ENCODE data around the gene ARHGEF12.

DNA sequence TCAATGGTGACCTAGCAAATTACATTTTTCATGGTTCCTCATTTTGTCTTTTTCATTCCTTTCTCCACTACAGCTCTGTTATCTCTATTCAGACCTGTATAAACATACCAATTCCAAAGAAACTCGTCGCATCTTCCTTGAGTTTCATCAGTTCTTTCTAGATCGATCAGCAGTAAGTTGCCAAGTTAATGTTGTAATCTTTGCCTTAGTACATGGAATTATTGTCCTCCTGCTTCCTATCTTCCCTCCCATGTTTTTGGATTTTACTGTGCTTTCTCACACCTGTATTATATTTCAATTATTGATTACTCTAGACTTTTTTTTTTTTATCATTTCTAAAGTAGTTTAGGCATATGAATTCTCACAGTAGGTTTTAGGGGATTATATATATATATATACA is 105.8 kb downstream of the ARHGEF12 start:
- TF ChIP-seq, protein P1, sequence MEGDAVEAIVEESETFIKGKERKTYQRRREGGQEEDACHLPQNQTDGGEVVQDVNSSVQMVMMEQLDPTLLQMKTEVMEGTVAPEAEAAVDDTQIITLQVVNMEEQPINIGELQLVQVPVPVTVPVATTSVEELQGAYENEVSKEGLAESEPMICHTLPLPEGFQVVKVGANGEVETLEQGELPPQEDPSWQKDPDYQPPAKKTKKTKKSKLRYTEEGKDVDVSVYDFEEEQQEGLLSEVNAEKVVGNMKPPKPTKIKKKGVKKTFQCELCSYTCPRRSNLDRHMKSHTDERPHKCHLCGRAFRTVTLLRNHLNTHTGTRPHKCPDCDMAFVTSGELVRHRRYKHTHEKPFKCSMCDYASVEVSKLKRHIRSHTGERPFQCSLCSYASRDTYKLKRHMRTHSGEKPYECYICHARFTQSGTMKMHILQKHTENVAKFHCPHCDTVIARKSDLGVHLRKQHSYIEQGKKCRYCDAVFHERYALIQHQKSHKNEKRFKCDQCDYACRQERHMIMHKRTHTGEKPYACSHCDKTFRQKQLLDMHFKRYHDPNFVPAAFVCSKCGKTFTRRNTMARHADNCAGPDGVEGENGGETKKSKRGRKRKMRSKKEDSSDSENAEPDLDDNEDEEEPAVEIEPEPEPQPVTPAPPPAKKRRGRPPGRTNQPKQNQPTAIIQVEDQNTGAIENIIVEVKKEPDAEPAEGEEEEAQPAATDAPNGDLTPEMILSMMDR (conservative IDR thresholded peaks at IDR 0.05; ENCODE audit: low read depth, low read length): no peak
- TF ChIP-seq EZH2 (IDR thresholded peaks at IDR 0.05; ENCODE audit: low read length, unreplicated experiment): no peak
